Calu3 (cell line): ENCODE measurements around the gene SLC36A2. TPM values are rescaled to one million over a fixed set of nuclear protein-coding genes. Genes with fewer than 3 reads are reported as not detected.

Source experiments
- BruUV-seq: library from RNA; stranded (reverse); fragments of 400-500 nt; replicated peaks from 2 replicates; lab custom pipeline; 2021; lab: Mats Ljungman, UMichigan
- CTCF ChIA-PET: fragments of 300-600 bp; sonication (Branson Sonifier 250); formaldehyde crosslinking; loops from one replicate; lab custom pipeline; 2022; ENCODE audit warnings: antibody characterized with exemption; lab: Charles Lee
- DNase-seq: peaks from one replicate; pipeline ENCODE4 v3.0.0; 2022
- H3K27ac Mint-ChIP-seq: one replicate; pipeline ENCODE4 v1.8.0; 2022; ENCODE audit warnings: mixed read lengths; ENCODE audit not compliant: unreplicated experiment
- H3K27me3 Mint-ChIP-seq: one replicate; pipeline ENCODE4 v1.8.0; 2022; ENCODE audit warnings: mixed read lengths; ENCODE audit not compliant: unreplicated experiment
- H3K36me3 Mint-ChIP-seq: one replicate; pipeline ENCODE4 v1.8.0; 2022; ENCODE audit warnings: mild to moderate bottlenecking, moderate library complexity, mixed read lengths; ENCODE audit not compliant: insufficient read depth, unreplicated experiment
- H3K4me1 Mint-ChIP-seq: one replicate; pipeline ENCODE4 v1.8.0; 2022; ENCODE audit warnings: mild to moderate bottlenecking, low read depth, mixed read lengths; ENCODE audit not compliant: unreplicated experiment
- H3K4me3 Mint-ChIP-seq: one replicate; pipeline ENCODE4 v1.8.0; 2022; ENCODE audit warnings: mild to moderate bottlenecking, low read depth, moderate library complexity, mixed read lengths; ENCODE audit not compliant: unreplicated experiment
- H3K9me3 Mint-ChIP-seq: one replicate; pipeline ENCODE4 v1.8.0; 2022; ENCODE audit warnings: low read depth, mixed read lengths; ENCODE audit not compliant: unreplicated experiment
- intact Hi-C: fragments of 100-400 bp; cut with micrococcal nuclease; formaldehyde crosslinking; loops from one replicate; pipeline ENCODE4 v1.10.0; 2022; ENCODE audit not compliant: unreplicated experiment
- total RNA-seq: library from RNA; stranded (reverse); gene quantifications from 2 replicates; pipeline ENCODE4 v1.2.3, GENCODE V29; 2022
- TF ChIP-seq, protein P1 (sequence below): fragments of 200-600 bp; IDR thresholded peaks from one replicate; pipeline ENCODE4 v1.8.0; 2022; ENCODE audit warnings: antibody characterized with exemption; ENCODE audit not compliant: unreplicated experiment

Gene SLC36A2
- total RNA-seq, 1 experiment from 2014 or later = not detected

DNA sequence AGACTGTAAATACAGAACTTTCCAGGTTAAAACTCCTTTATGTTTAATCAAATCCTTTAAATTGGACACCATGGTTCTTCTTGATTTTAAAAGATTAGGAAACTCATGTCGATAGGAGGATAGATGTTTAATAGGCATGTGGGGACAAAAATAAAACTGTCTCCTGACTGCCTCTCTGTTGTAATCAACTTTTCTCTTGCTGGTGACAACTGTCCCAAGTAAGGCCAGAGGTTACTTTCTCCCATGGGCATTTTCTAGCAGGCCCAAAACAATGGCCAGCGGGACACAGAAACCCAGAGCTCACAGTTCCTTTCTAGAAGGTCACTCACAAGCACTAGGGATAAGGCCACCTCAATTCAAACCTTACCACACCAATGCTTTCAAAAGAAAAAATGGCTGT is 14.5 kb downstream of the SLC36A2 start:
- TF ChIP-seq, protein P1, sequence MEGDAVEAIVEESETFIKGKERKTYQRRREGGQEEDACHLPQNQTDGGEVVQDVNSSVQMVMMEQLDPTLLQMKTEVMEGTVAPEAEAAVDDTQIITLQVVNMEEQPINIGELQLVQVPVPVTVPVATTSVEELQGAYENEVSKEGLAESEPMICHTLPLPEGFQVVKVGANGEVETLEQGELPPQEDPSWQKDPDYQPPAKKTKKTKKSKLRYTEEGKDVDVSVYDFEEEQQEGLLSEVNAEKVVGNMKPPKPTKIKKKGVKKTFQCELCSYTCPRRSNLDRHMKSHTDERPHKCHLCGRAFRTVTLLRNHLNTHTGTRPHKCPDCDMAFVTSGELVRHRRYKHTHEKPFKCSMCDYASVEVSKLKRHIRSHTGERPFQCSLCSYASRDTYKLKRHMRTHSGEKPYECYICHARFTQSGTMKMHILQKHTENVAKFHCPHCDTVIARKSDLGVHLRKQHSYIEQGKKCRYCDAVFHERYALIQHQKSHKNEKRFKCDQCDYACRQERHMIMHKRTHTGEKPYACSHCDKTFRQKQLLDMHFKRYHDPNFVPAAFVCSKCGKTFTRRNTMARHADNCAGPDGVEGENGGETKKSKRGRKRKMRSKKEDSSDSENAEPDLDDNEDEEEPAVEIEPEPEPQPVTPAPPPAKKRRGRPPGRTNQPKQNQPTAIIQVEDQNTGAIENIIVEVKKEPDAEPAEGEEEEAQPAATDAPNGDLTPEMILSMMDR = no peak
- DNase-seq = no peak

GRCh38 chr5:151328734-151329133 is 18.6 kb downstream of the SLC36A2 start:
- Mint-ChIP-seq H3K4me3 (no peak overlapping the region), H3K27ac (no peak overlapping the region), H3K9me3 (no peaks in the 10 kb centered on the region), H3K27me3 (peaks cover 48% of the 10 kb centered on the region), H3K4me1 (no peaks in the 10 kb centered on the region), H3K36me3 (no peaks in the 10 kb centered on the region)
- CTCF ChIA-PET = interaction anchor here (0.5 kb wide), 1 partner anchor 1715 kb away, joined by 3 read pairs; no protein-coding TSS in a partner anchor
- BruUV-seq = no TSS peak
- intact Hi-C loops = no loop called here
- TF ChIP-seq, protein P1 = no peak
- DNase-seq = no peak

More for the DNA sequence above, 14.5 kb downstream of the SLC36A2 start:
- BruUV-seq = no TSS peak
- Mint-ChIP-seq H3K27me3 (peaks cover 24% of the 10 kb centered on the region), H3K36me3 (no peaks in the 10 kb centered on the region), H3K27ac (no peak overlapping the region), H3K4me1 (no peaks in the 10 kb centered on the region), H3K4me3 (no peak overlapping the region), H3K9me3 (no peaks in the 10 kb centered on the region)
- intact Hi-C loops = no loop called here
- CTCF ChIA-PET = no interaction called here

GRCh38 chr5:151327585-151327984 is 19.8 kb downstream of the SLC36A2 start:
- CTCF ChIA-PET = no interaction called here

GRCh38 chr5:151326266-151326665 is 21.1 kb downstream of the SLC36A2 start:
- no peaks in the 10 kb centered on the region for H3K36me3 Mint-ChIP-seq
- peaks cover 48% of the 10 kb centered on the region for H3K27me3 Mint-ChIP-seq
- no peak overlapping the region for H3K4me3 Mint-ChIP-seq
- H3K4me1 Mint-ChIP-seq = no peaks in the 10 kb centered on the region
- H3K9me3 Mint-ChIP-seq = no peaks in the 10 kb centered on the region
- BruUV-seq = no TSS peak
- H3K27ac Mint-ChIP-seq = no peak overlapping the region
- CTCF ChIA-PET = no interaction called here
- TF ChIP-seq, protein P1 = no peak
- intact Hi-C loops = no loop called here
- DNase-seq = no peak

More at GRCh38 chr5:151327585-151327984, 19.8 kb downstream of the SLC36A2 start:
- intact Hi-C loops = no loop called here
- Mint-ChIP-seq H3K27me3 (peaks cover 48% of the 10 kb centered on the region), H3K4me1 (no peaks in the 10 kb centered on the region), H3K9me3 (no peaks in the 10 kb centered on the region), H3K4me3 (no peak overlapping the region), H3K27ac (no peak overlapping the region), H3K36me3 (no peaks in the 10 kb centered on the region)
- no TSS peak for BruUV-seq
- TF ChIP-seq, protein P1 = no peak
- no peak for DNase-seq
